Eye (tissue), 1 donor: ENCODE results near the gene FGGY.
A peak's percentile ranks its signal among the peaks of the same experiment; 100 is the strongest.

ENCODE experiments used
- DNase-seq: peaks from one replicate; pipeline ENCODE4 v3.0.0-alpha.2; 2015

FGGY gene

GRCh38 chr1:59316497-59317128 is 19.7 kb downstream of the FGGY start:
- peak; percentile 65 for DNase-seq

- DNase-seq: no peak
These were observed 20.4 kb downstream of the FGGY start for GRCh38 chr1:59317343-59317742.

- no peak for DNase-seq
These were observed 20.9 kb downstream of the FGGY start for GRCh38 chr1:59317780-59318179.

- DNase-seq: no peak
These were observed 21.5 kb downstream of the FGGY start for GRCh38 chr1:59318271-59318860.

- no peak for DNase-seq
These were observed 25.5 kb downstream of the FGGY start for GRCh38 chr1:59322394-59322793.

- DNase-seq: peak; percentile 51
These were observed 25.9 kb downstream of the FGGY start for GRCh38 chr1:59322814-59323213.

GRCh38 chr1:59323879-59324278 is 27.0 kb downstream of the FGGY start:
- DNase-seq: no peak

- DNase-seq: no peak
These were observed 31.5 kb downstream of the FGGY start for GRCh38 chr1:59328353-59328752.

- DNase-seq: no peak
These were observed 32.6 kb downstream of the FGGY start for GRCh38 chr1:59329412-59330053.

- no peak for DNase-seq
These were observed 35.1 kb downstream of the FGGY start for GRCh38 chr1:59331686-59332620.

GRCh38 chr1:59332983-59333382 is 36.1 kb downstream of the FGGY start:
- no peak for DNase-seq

- no peak for DNase-seq
These were observed 36.9 kb downstream of the FGGY start for GRCh38 chr1:59333626-59334277.

- no peak for DNase-seq
These were observed 43.8 kb downstream of the FGGY start for GRCh38 chr1:59340411-59341307.

- no peak for DNase-seq
These were observed 46.1 kb downstream of the FGGY start for GRCh38 chr1:59342801-59343575.

- no peak for DNase-seq
These were observed 46.6 kb downstream of the FGGY start for GRCh38 chr1:59343576-59343840.

GRCh38 chr1:59345221-59345620 is 48.3 kb downstream of the FGGY start:
- no peak for DNase-seq

GRCh38 chr1:59346429-59346828 is 49.5 kb downstream of the FGGY start:
- no peak for DNase-seq

- DNase-seq: no peak
These were observed 52.2 kb downstream of the FGGY start for GRCh38 chr1:59349101-59349500.

GRCh38 chr1:59350521-59350920 is 53.6 kb downstream of the FGGY start:
- DNase-seq: no peak

- no peak for DNase-seq
These were observed 55.2 kb downstream of the FGGY start for GRCh38 chr1:59352065-59352464.

- no peak for DNase-seq
These were observed 56.6 kb downstream of the FGGY start for GRCh38 chr1:59353453-59353852.
